ENCODE results near the gene LILRA2. TPM values are rescaled to one million over a fixed set of nuclear protein-coding genes. Genes with fewer than 3 reads are reported as not detected.
A peak's percentile ranks its signal among the peaks of the same experiment; 100 is the strongest.

Gene LILRA2
- total RNA-seq: not detected
- under 1 TPM in 2 of 4 donors, not detected in 2; 0.18 to 0.64 TPM for polyA plus RNA-seq

DNA sequence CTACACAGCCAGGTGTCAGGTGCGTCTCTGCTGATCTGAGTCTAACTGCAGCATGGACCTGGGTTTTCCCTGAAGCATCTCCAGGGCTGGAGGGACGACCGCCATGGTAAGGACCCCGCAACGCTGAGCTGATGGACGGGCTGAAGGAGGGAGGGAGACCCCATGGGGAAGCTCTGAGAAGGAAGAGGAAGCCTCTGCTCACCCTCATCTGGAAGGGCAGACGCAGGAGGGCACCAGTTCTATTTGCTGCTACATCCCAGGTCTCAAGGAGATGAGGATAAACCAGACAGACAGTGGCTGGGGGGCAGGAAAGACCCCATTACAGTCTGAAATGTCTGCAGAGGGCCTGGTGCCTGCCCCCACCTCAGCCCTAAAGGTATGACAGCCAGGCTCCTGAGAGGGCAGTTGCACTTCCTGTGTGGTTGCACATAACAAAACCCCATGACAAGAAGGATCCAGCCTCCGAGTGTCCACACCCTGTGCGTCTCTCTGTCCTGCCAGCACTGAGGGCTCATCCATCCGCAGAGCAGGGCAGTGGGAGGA is at the start of gene LILRA2:
Gene LILRA2, plus strand, starts transcription at position 461 of the 543 bp plus-strand sequence. CDS start 89 bp downstream, outside the sequence.
- DNase-seq: no peak
- peaks cover 0 to 4% (median 0%) of the 10 kb centered on the region in 7 donors for H3K9me3 Mint-ChIP-seq
- H3K36me3 Mint-ChIP-seq: no peaks in the 10 kb centered on the region
- no peaks in the 10 kb centered on the region for H3K36me3 ChIP-seq (ENCODE audit: control insufficient read depth, insufficient read depth, low read length)
- no peak for ATAC-seq (ENCODE audit: low read depth in 2 of 2)
- H3K27ac ChIP-seq (ENCODE audit: insufficient read depth, low read length, poor library complexity, severe bottlenecking): no peak within 1 kb of the TSS
- H3K27ac Mint-ChIP-seq: peak within 1 kb of the TSS in 1 of 3 donors; percentile 18
- no peaks in the 10 kb centered on the region for H3K27me3 ChIP-seq (ENCODE audit: control insufficient read depth, insufficient read depth, low read length)
- H3K4me3 Mint-ChIP-seq: no peak within 1 kb of the TSS
- H3K9me3 ChIP-seq (ENCODE audit: control insufficient read depth in 2 of 2, low read length in 2 of 2): peaks cover 0 to 1% of the 10 kb centered on the region in 2 experiments
- H3K4me1 ChIP-seq (ENCODE audit: control insufficient read depth, insufficient read depth, low read length, poor library complexity, severe bottlenecking): no peaks in the 10 kb centered on the region
- H3K4me1 Mint-ChIP-seq: peaks cover 0 to under 1% (median 0%) of the 10 kb centered on the region in 4 donors
- peaks cover 12% of the 10 kb centered on the region for H3K27me3 Mint-ChIP-seq
- no peak within 1 kb of the TSS for H3K4me3 ChIP-seq (ENCODE audit: low read depth, low read length)

DNA sequence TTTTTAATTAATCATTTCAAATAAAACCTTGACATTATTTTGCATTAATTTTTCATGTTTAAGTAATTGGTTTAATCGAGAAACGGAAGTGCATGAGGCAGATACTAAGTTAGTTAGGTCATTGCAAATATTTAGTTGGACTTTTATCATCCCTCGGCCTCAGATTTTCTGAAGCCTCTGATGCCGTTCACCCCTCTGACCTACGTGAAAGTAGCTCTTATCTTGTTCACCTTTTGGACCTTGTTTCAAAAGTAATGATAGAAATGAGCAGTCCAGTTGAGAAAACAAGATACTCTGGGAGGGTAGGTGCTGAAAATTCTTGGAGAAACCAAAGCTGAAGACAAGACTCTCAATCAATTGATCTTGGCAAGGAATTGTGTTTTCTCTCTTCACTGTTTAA is 48.0 kb upstream of the LILRA2 start:
- Histone ChIP-seq H3K27me3 (ENCODE audit: control insufficient read depth, insufficient read depth, low read length) (no peaks in the 10 kb centered on the region), H3K27ac (ENCODE audit: insufficient read depth, low read length, poor library complexity, severe bottlenecking) (no peak overlapping the region), H3K36me3 (ENCODE audit: control insufficient read depth, insufficient read depth, low read length) (no peaks in the 10 kb centered on the region), H3K4me1 (ENCODE audit: control insufficient read depth, insufficient read depth, low read length, poor library complexity, severe bottlenecking) (peaks cover 12% of the 10 kb centered on the region), H3K9me3 (ENCODE audit: control insufficient read depth in 2 of 2, low read length in 2 of 2) (no peaks in the 10 kb centered on the region), H3K4me3 (ENCODE audit: low read depth, low read length) (no peak overlapping the region)
- no peak for DNase-seq
- no peak overlapping the region for H3K4me3 Mint-ChIP-seq
- no peaks in the 10 kb centered on the region for H3K36me3 Mint-ChIP-seq
- peaks cover 8 to 29% (median 15%) of the 10 kb centered on the region in 4 donors for H3K4me1 Mint-ChIP-seq
- no peak for ATAC-seq (ENCODE audit: low read depth in 2 of 2)
- H3K9me3 Mint-ChIP-seq: peaks cover 0 to 1% (median 0%) of the 10 kb centered on the region in 7 donors
- H3K27ac Mint-ChIP-seq: no peak overlapping the region
- H3K27me3 Mint-ChIP-seq: peaks cover 19% of the 10 kb centered on the region

DNA sequence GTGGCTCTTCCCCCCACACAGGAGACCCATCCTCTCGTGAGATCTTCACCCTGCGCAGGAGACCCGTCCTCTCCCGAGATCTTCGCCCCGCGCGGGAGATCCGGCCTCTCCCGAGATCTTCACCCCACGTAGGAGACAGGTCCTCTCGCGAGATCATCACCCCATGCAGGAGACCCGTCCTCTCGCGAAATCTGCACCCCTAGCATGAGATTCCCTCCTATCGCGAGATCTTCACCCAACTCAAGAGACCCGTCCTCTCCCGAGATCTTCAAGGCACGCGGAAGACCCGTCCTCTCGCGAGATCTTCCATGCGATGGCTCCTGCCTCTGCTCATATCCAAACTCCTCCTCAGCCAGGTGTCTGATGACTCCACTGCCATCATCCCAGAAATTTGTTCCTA is 46.6 kb upstream of the LILRA2 start:
- no peaks in the 10 kb centered on the region for H3K4me1 ChIP-seq (ENCODE audit: control insufficient read depth, insufficient read depth, low read length, poor library complexity, severe bottlenecking)
- no peak overlapping the region for H3K27ac Mint-ChIP-seq
- peaks cover 0 to 1% (median 0%) of the 10 kb centered on the region in 7 donors for H3K9me3 Mint-ChIP-seq
- no peaks in the 10 kb centered on the region for H3K36me3 ChIP-seq (ENCODE audit: control insufficient read depth, insufficient read depth, low read length)
- no peak overlapping the region for H3K27ac ChIP-seq (ENCODE audit: insufficient read depth, low read length, poor library complexity, severe bottlenecking)
- H3K4me1 Mint-ChIP-seq: peaks cover 4 to 16% (median 5%) of the 10 kb centered on the region in 4 donors
- no peaks in the 10 kb centered on the region for H3K27me3 ChIP-seq (ENCODE audit: control insufficient read depth, insufficient read depth, low read length)
- DNase-seq (no peak), ATAC-seq (ENCODE audit: low read depth in 2 of 2) (no peak)
- no peak overlapping the region for H3K4me3 ChIP-seq (ENCODE audit: low read depth, low read length)
- no peaks in the 10 kb centered on the region for H3K36me3 Mint-ChIP-seq
- H3K9me3 ChIP-seq (ENCODE audit: control insufficient read depth in 2 of 2, low read length in 2 of 2): no peaks in the 10 kb centered on the region
- H3K4me3 Mint-ChIP-seq: no peak overlapping the region
- H3K27me3 Mint-ChIP-seq: peaks cover 31% of the 10 kb centered on the region

DNA sequence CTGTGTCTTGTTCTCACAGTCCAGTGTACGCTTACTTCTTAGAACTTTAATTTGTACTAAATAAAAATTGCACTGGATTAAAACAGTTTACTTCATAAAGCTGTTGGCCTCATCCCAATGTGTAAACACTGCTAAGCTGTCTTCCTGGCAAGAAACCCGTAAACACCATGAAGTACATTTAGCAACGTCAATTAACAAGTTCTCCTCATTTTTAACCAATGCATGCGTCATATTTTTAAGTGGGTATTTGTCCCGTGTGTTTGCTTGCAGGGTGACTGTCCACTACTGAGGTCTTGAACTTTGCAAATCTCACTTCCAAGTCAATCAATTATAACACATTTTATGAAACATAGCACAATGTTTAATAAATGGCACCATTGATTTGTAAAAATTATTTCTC is 42.7 kb upstream of the LILRA2 start:
- DNase-seq: no peak
- Mint-ChIP-seq H3K9me3 (no peaks in the 10 kb centered on the region), H3K27me3 (peaks cover 40% of the 10 kb centered on the region), H3K27ac (no peak overlapping the region), H3K36me3 (no peaks in the 10 kb centered on the region), H3K4me1 (peaks cover 0 to 5% (median 2%) of the 10 kb centered on the region in 4 donors), H3K4me3 (no peak overlapping the region)
- Histone ChIP-seq H3K27ac (ENCODE audit: insufficient read depth, low read length, poor library complexity, severe bottlenecking) (no peak overlapping the region), H3K9me3 (ENCODE audit: control insufficient read depth in 2 of 2, low read length in 2 of 2) (no peaks in the 10 kb centered on the region), H3K27me3 (ENCODE audit: control insufficient read depth, insufficient read depth, low read length) (no peaks in the 10 kb centered on the region), H3K4me1 (ENCODE audit: control insufficient read depth, insufficient read depth, low read length, poor library complexity, severe bottlenecking) (no peaks in the 10 kb centered on the region), H3K36me3 (ENCODE audit: control insufficient read depth, insufficient read depth, low read length) (no peaks in the 10 kb centered on the region), H3K4me3 (ENCODE audit: low read depth, low read length) (no peak overlapping the region)
- no peak for ATAC-seq (ENCODE audit: low read depth in 2 of 2)

DNA sequence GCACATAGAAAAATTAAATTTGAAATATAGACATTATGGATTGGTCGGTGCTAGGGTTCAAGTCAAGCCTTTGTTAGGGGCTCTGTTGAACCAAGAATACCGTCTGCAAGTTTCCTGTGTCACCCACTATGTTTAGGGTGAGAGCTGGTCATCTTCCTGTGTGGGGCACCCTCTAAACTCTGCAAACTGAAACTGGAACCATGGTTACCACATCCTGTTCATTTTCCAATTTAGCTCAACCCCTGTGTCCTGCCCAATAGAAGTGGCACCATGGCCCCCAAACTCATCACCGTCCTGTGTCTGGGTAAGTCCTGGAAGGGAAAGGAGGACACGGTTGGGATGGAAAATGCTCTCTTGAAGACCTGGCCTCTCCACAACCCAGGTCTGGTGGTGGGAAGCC is 41.1 kb upstream of the LILRA2 start:
- Mint-ChIP-seq H3K27ac (no peak overlapping the region), H3K9me3 (no peaks in the 10 kb centered on the region), H3K4me1 (peaks cover 0 to 5% (median 2%) of the 10 kb centered on the region in 4 donors), H3K27me3 (peaks cover 45% of the 10 kb centered on the region), H3K36me3 (no peaks in the 10 kb centered on the region), H3K4me3 (no peak overlapping the region)
- Histone ChIP-seq H3K27me3 (ENCODE audit: control insufficient read depth, insufficient read depth, low read length) (no peaks in the 10 kb centered on the region), H3K27ac (ENCODE audit: insufficient read depth, low read length, poor library complexity, severe bottlenecking) (no peak overlapping the region), H3K4me1 (ENCODE audit: control insufficient read depth, insufficient read depth, low read length, poor library complexity, severe bottlenecking) (no peaks in the 10 kb centered on the region), H3K4me3 (ENCODE audit: low read depth, low read length) (no peak overlapping the region), H3K9me3 (ENCODE audit: control insufficient read depth in 2 of 2, low read length in 2 of 2) (no peaks in the 10 kb centered on the region), H3K36me3 (ENCODE audit: control insufficient read depth, insufficient read depth, low read length) (no peaks in the 10 kb centered on the region)
- no peak for ATAC-seq (ENCODE audit: low read depth in 2 of 2)
- peak in 1 of 3 donors; percentile 14 for DNase-seq

DNA sequence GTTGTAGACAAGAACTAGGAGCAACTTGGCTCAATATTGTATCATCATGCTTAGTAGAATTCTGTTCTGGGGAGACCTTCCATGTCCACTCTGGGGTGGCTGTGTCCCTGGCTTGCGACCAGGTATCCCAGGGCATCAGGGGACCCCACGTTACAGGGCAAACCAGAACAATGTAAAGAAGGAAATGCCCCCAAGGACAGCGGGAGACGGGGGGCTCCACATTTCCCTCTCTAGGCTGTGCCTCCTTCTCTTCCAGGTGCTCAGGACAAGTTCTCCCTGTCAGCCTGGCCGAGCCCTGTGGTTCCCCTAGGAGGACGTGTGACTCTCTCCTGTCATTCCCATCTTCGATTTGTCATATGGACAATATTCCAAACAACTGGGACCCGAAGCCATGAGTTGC is 40.1 kb upstream of the LILRA2 start:
- Mint-ChIP-seq H3K36me3 (no peaks in the 10 kb centered on the region), H3K4me3 (no peak overlapping the region), H3K4me1 (peaks cover 0 to 5% (median 2%) of the 10 kb centered on the region in 4 donors), H3K27me3 (peaks cover 40% of the 10 kb centered on the region), H3K9me3 (no peaks in the 10 kb centered on the region), H3K27ac (no peak overlapping the region)
- H3K36me3 ChIP-seq (ENCODE audit: control insufficient read depth, insufficient read depth, low read length): no peaks in the 10 kb centered on the region
- no peak overlapping the region for H3K27ac ChIP-seq (ENCODE audit: insufficient read depth, low read length, poor library complexity, severe bottlenecking)
- no peaks in the 10 kb centered on the region for H3K27me3 ChIP-seq (ENCODE audit: control insufficient read depth, insufficient read depth, low read length)
- H3K4me3 ChIP-seq (ENCODE audit: low read depth, low read length): no peak overlapping the region
- DNase-seq: no peak
- no peaks in the 10 kb centered on the region for H3K4me1 ChIP-seq (ENCODE audit: control insufficient read depth, insufficient read depth, low read length, poor library complexity, severe bottlenecking)
- ATAC-seq (ENCODE audit: low read depth in 2 of 2): no peak
- no peaks in the 10 kb centered on the region for H3K9me3 ChIP-seq (ENCODE audit: control insufficient read depth in 2 of 2, low read length in 2 of 2)

DNA sequence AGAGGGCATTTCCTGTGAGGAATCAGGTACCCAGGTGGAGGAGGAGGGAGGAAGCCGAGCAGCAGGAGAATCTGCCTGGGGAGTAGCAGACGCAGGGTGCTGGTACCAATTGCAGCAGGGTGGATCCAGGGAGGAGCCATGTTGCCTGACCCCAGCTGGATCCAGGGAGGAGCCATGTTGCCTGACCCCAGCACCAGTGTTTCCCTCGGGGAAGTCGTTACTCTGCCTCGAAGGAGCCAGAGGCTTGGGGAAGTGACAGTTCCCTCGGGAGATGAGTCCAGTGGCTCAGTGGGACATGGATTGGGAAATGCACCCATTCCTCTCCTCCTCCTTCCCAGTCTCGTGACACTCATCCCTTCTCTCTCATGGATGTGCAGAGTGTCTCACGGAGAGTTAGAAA is 39.4 kb upstream of the LILRA2 start:
- peaks cover 40% of the 10 kb centered on the region for H3K27me3 Mint-ChIP-seq
- H3K27ac Mint-ChIP-seq: no peak overlapping the region
- peaks cover 0 to 5% (median 3%) of the 10 kb centered on the region in 4 donors for H3K4me1 Mint-ChIP-seq
- Histone ChIP-seq H3K9me3 (ENCODE audit: control insufficient read depth in 2 of 2, low read length in 2 of 2) (no peaks in the 10 kb centered on the region), H3K27ac (ENCODE audit: insufficient read depth, low read length, poor library complexity, severe bottlenecking) (no peak overlapping the region), H3K4me1 (ENCODE audit: control insufficient read depth, insufficient read depth, low read length, poor library complexity, severe bottlenecking) (no peaks in the 10 kb centered on the region), H3K4me3 (ENCODE audit: low read depth, low read length) (no peak overlapping the region), H3K36me3 (ENCODE audit: control insufficient read depth, insufficient read depth, low read length) (no peaks in the 10 kb centered on the region), H3K27me3 (ENCODE audit: control insufficient read depth, insufficient read depth, low read length) (no peaks in the 10 kb centered on the region)
- H3K9me3 Mint-ChIP-seq: no peaks in the 10 kb centered on the region
- ATAC-seq (ENCODE audit: low read depth in 2 of 2) (no peak), DNase-seq (no peak)
- no peak overlapping the region for H3K4me3 Mint-ChIP-seq
- no peaks in the 10 kb centered on the region for H3K36me3 Mint-ChIP-seq

DNA sequence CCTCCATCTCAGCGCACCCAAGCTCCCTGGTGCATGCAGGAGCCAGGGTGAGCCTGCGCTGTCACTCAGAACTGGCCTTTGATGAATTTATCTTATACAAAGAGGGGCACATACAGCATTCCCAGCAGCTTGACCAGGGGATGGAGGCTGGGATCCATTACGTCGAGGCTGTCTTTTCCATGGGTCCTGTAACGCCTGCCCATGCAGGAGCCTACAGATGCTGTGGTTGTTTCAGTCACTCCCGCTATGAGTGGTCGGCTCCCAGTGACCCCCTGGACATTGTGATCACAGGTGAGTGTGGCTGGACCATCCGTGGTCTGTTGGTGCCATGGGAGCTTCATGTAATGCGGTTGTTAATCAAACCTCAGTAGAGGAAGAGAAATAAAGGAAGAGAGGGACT is 38.0 kb upstream of the LILRA2 start:
- no peak overlapping the region for H3K27ac ChIP-seq (ENCODE audit: insufficient read depth, low read length, poor library complexity, severe bottlenecking)
- ATAC-seq (ENCODE audit: low read depth in 2 of 2): no peak
- no peaks in the 10 kb centered on the region for H3K9me3 ChIP-seq (ENCODE audit: control insufficient read depth in 2 of 2, low read length in 2 of 2)
- H3K9me3 Mint-ChIP-seq: peaks cover 0 to under 1% (median 0%) of the 10 kb centered on the region in 7 donors
- no peaks in the 10 kb centered on the region for H3K36me3 ChIP-seq (ENCODE audit: control insufficient read depth, insufficient read depth, low read length)
- DNase-seq: no peak
- H3K36me3 Mint-ChIP-seq: no peaks in the 10 kb centered on the region
- H3K4me1 ChIP-seq (ENCODE audit: control insufficient read depth, insufficient read depth, low read length, poor library complexity, severe bottlenecking): no peaks in the 10 kb centered on the region
- H3K27ac Mint-ChIP-seq: peak overlapping the region in 1 of 3 donors; percentile 23
- H3K27me3 ChIP-seq (ENCODE audit: control insufficient read depth, insufficient read depth, low read length): no peaks in the 10 kb centered on the region
- peaks cover 41% of the 10 kb centered on the region for H3K27me3 Mint-ChIP-seq
- H3K4me3 ChIP-seq (ENCODE audit: low read depth, low read length): no peak overlapping the region
- peaks cover 0 to 5% (median 3%) of the 10 kb centered on the region in 4 donors for H3K4me1 Mint-ChIP-seq
- no peak overlapping the region for H3K4me3 Mint-ChIP-seq
